MG63 (cell line): ENCODE measurements around the gene AGAP1. TPM values are rescaled to one million over a fixed set of nuclear protein-coding genes. Genes with fewer than 3 reads are reported as not detected.
"Not testable (repeated sequence)": the region's sequence is repeated elsewhere in the genome, so short reads cannot be mapped to it uniquely, and the experiment has no call there.

Experiments
- DNase-seq: peaks from one replicate; pipeline ENCODE4 v3.0.0-alpha.2; 2020
- H3K27me3 ChIP-seq: fragments of 250-450 bp; sonication (Bioruptor Pico); 2 replicates; pipeline ENCODE4 v1.5.1; 2020; ENCODE audit warnings: mild to moderate bottlenecking, moderate library complexity
- H3K36me3 ChIP-seq: fragments of 250-450 bp; sonication (Bioruptor Pico); 2 replicates; pipeline ENCODE4 v1.5.1; 2020; ENCODE audit warnings: mild to moderate bottlenecking, moderate library complexity
- H3K4me3 ChIP-seq: fragments of 250-450 bp; sonication (Bioruptor Pico); 2 replicates; pipeline ENCODE4 v1.5.1; 2020; ENCODE audit warnings: mild to moderate bottlenecking, moderate library complexity
- H3K9me3 ChIP-seq: fragments of 250-450 bp; sonication (Bioruptor Pico); 2 replicates; pipeline ENCODE4 v1.5.1; 2020; ENCODE audit warnings: mild to moderate bottlenecking, moderate library complexity
- total RNA-seq: library from RNA; depleted of rRNA; stranded (reverse); fragments of >200 nt; shearing (Covaris generic); gene quantifications from 2 replicates; pipeline ENCODE4 v1.2.3, GENCODE V29; 2014; ENCODE audit warnings: low replicate concordance

AGAP1 gene
- total RNA-seq, 1 experiment from 2014 or later = 8.8 TPM

GRCh38 chr2:235595422-235596010, 101.7 kb downstream of the AGAP1 start:
- Histone ChIP-seq H3K36me3 (no peaks in the 10 kb centered on the region), H3K4me3 (no peak overlapping the region), H3K9me3 (no peaks in the 10 kb centered on the region), H3K27me3 (no peaks in the 10 kb centered on the region)
- DNase-seq = peak; percentile 45

GRCh38 chr2:235596272-235596671, 102.4 kb downstream of the AGAP1 start:
- no peak for DNase-seq
- Histone ChIP-seq H3K27me3 (no peaks in the 10 kb centered on the region), H3K9me3 (no peaks in the 10 kb centered on the region), H3K36me3 (no peaks in the 10 kb centered on the region), H3K4me3 (no peak overlapping the region)

GRCh38 chr2:235597081-235597615, 103.3 kb downstream of the AGAP1 start:
- Histone ChIP-seq H3K4me3 (no peak overlapping the region), H3K27me3 (no peaks in the 10 kb centered on the region), H3K9me3 (no peaks in the 10 kb centered on the region), H3K36me3 (no peaks in the 10 kb centered on the region)
- no peak for DNase-seq

GRCh38 chr2:235598026-235598425, 104.2 kb downstream of the AGAP1 start:
- Histone ChIP-seq H3K27me3 (no peaks in the 10 kb centered on the region), H3K9me3 (no peaks in the 10 kb centered on the region), H3K4me3 (no peak overlapping the region), H3K36me3 (no peaks in the 10 kb centered on the region)
- DNase-seq = no peak

GRCh38 chr2:235598532-235599531, 105.0 kb downstream of the AGAP1 start:
- DNase-seq = no peak
- Histone ChIP-seq H3K36me3 (no peaks in the 10 kb centered on the region), H3K4me3 (no peak overlapping the region)

GRCh38 chr2:235599596-235600338, 105.9 kb downstream of the AGAP1 start:
- no peaks in the 10 kb centered on the region for H3K36me3 ChIP-seq
- no peak for DNase-seq
- H3K9me3 ChIP-seq = no peaks in the 10 kb centered on the region
- H3K4me3 ChIP-seq = no peak overlapping the region
- no peaks in the 10 kb centered on the region for H3K27me3 ChIP-seq

More at GRCh38 chr2:235598532-235599531, 105.0 kb downstream of the AGAP1 start:
- H3K27me3 ChIP-seq = no peaks in the 10 kb centered on the region
- H3K9me3 ChIP-seq = no peaks in the 10 kb centered on the region

- no peak for DNase-seq
- no peaks in the 10 kb centered on the region for H3K27me3 ChIP-seq
- no peaks in the 10 kb centered on the region for H3K9me3 ChIP-seq
- H3K4me3 ChIP-seq = no peak overlapping the region
- no peaks in the 10 kb centered on the region for H3K36me3 ChIP-seq
These were observed 106.6 kb downstream of the AGAP1 start for GRCh38 chr2:235600406-235600805.

- Histone ChIP-seq H3K4me3 (no peak overlapping the region), H3K9me3 (no peaks in the 10 kb centered on the region), H3K27me3 (no peaks in the 10 kb centered on the region), H3K36me3 (no peaks in the 10 kb centered on the region)
- DNase-seq = no peak
These were observed 107.1 kb downstream of the AGAP1 start for GRCh38 chr2:235600926-235601325.

- Histone ChIP-seq H3K27me3 (no peaks in the 10 kb centered on the region), H3K9me3 (no peaks in the 10 kb centered on the region), H3K36me3 (no peaks in the 10 kb centered on the region), H3K4me3 (no peak overlapping the region)
- DNase-seq = no peak
These were observed 108.3 kb downstream of the AGAP1 start for GRCh38 chr2:235601960-235602704.

GRCh38 chr2:235602971-235603370, 109.1 kb downstream of the AGAP1 start:
- not testable (repeated sequence) for H3K27me3 ChIP-seq, H3K4me3 ChIP-seq, DNase-seq, H3K9me3 ChIP-seq, H3K36me3 ChIP-seq

- Histone ChIP-seq H3K36me3 (no peaks in the 10 kb centered on the region), H3K27me3 (no peaks in the 10 kb centered on the region), H3K4me3 (no peak overlapping the region), H3K9me3 (no peaks in the 10 kb centered on the region)
- no peak for DNase-seq
These were observed 109.8 kb downstream of the AGAP1 start for GRCh38 chr2:235603659-235604058.

GRCh38 chr2:235605312-235606003, 111.6 kb downstream of the AGAP1 start:
- H3K9me3 ChIP-seq = no peaks in the 10 kb centered on the region
- peak; percentile 60 for DNase-seq
- H3K27me3 ChIP-seq = no peaks in the 10 kb centered on the region
- no peaks in the 10 kb centered on the region for H3K36me3 ChIP-seq
- no peak overlapping the region for H3K4me3 ChIP-seq

GRCh38 chr2:235606004-235606715, 112.3 kb downstream of the AGAP1 start:
- H3K9me3 ChIP-seq = no peaks in the 10 kb centered on the region
- H3K4me3 ChIP-seq = no peak overlapping the region
- no peaks in the 10 kb centered on the region for H3K27me3 ChIP-seq
- DNase-seq = no peak
- no peaks in the 10 kb centered on the region for H3K36me3 ChIP-seq

- DNase-seq = peak; percentile 22
- H3K9me3 ChIP-seq = no peaks in the 10 kb centered on the region
- no peak overlapping the region for H3K4me3 ChIP-seq
These were observed 113.8 kb downstream of the AGAP1 start for GRCh38 chr2:235607546-235608199.

More at GRCh38 chr2:235607546-235608199, 113.8 kb downstream of the AGAP1 start:
- H3K36me3 ChIP-seq = no peaks in the 10 kb centered on the region
- no peaks in the 10 kb centered on the region for H3K27me3 ChIP-seq
